ENCODE data around the gene ZNF764.

GRCh38 chr16:30534368-30535105, 23.6 kb downstream of the ZNF764 start, which contains the start of gene ZNF747:
- TF ChIP-seq, protein P1, sequence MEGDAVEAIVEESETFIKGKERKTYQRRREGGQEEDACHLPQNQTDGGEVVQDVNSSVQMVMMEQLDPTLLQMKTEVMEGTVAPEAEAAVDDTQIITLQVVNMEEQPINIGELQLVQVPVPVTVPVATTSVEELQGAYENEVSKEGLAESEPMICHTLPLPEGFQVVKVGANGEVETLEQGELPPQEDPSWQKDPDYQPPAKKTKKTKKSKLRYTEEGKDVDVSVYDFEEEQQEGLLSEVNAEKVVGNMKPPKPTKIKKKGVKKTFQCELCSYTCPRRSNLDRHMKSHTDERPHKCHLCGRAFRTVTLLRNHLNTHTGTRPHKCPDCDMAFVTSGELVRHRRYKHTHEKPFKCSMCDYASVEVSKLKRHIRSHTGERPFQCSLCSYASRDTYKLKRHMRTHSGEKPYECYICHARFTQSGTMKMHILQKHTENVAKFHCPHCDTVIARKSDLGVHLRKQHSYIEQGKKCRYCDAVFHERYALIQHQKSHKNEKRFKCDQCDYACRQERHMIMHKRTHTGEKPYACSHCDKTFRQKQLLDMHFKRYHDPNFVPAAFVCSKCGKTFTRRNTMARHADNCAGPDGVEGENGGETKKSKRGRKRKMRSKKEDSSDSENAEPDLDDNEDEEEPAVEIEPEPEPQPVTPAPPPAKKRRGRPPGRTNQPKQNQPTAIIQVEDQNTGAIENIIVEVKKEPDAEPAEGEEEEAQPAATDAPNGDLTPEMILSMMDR (IDR thresholded peaks at IDR 0.05), result no peak
- TF ChIP-seq POLR2AphosphoS5 (IDR thresholded peaks at IDR 0.05), result peak; percentile 80 to 87 (median 84)

All from transverse colon (tissue), 4 donors.